ENCODE results near the gene RNF186. TPM values are rescaled to one million over a fixed set of nuclear protein-coding genes. Genes with fewer than 3 reads are reported as not detected.

RNF186 gene
- polyA plus RNA-seq, 1 of the 3 experiments (the other 2 are of a cell fraction), result not detected

DNA sequence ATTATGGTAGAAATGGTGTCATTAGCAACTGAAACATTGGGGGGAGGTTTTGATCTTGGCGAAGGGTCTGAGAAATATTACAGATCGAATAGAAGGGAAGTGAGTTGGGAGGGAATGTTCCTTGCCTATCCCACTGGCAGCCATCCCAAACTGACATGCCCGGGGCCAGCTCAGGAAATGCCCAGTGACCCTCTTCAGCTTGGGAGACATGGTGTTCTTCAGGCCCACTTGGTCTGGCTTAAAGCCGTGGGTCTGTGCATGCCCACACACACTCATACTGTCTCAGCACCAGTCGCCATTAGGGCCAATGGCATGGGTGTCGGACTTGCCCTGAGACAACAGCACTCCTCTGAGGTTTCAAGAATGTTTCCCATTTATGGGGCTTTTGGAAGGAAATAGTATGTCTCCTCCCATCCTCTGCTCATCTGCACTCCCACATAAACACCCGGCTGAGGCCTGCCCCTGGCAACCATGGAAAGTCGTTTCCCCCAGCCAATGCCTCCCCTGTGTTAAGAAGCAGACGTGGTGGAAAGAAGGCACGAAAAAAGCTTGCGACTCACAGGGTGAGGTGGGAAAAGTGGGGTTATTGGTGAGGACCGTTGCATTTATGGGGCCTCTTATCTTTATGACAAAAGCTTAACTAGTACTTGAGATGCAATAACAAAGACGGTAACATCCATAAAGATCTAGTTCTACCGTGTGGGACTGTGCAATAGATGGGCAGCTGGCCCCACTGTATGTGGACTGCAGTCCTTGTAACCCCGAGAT, 2.0 kb downstream of the RNF186 start:
- no peak overlapping the region for H3K4me2 ChIP-seq
- no peak overlapping the region for H3K4me3 ChIP-seq (ENCODE audit: low read depth in 2 of 2, low read length in 1 of 2)
- H3K79me2 ChIP-seq (ENCODE audit: insufficient read depth), result no peaks in the 10 kb centered on the region
- no peaks in the 10 kb centered on the region for H3K9me2 ChIP-seq
- H3K4me1 ChIP-seq (ENCODE audit: control insufficient read depth in 1 of 2, insufficient read depth in 2 of 2, low read depth in 1 of 2, low read length in 1 of 2), result no peaks in the 10 kb centered on the region; a peak in 1 of 4 replicates
- no peaks in the 10 kb centered on the region for H3F3A ChIP-seq (replicated peaks; ENCODE audit: insufficient read depth)
- no peaks in the 10 kb centered on the region for H3K27me3 ChIP-seq (ENCODE audit: insufficient read depth)
- no peaks in the 10 kb centered on the region for H3K36me3 ChIP-seq (replicated peaks in 1 of 2; ENCODE audit: control insufficient read depth in 1 of 2, insufficient read depth in 2 of 2, low read length in 1 of 2)
- DNase-seq, result no peak
- no peak overlapping the region for H2AFZ ChIP-seq (ENCODE audit: low read depth)
- H4K20me1 ChIP-seq (ENCODE audit: insufficient read depth), result no peaks in the 10 kb centered on the region
- TF ChIP-seq GABPA (IDR thresholded peaks at IDR 0.05; ENCODE audit: low read depth) (no peak), RFX5 (IDR thresholded peaks at IDR 0.05; ENCODE audit: low read length) (no peak), FOSL2 (IDR thresholded peaks at IDR 0.05; ENCODE audit: borderline replicate concordance, low read depth) (no peak)
- POLR2A ChIA-PET, result no interaction called here
- 70% methylated on average over 15 of the region's 15 CpGs for WGBS (ENCODE audit: low lambda C conversion rate)
- no peaks in the 10 kb centered on the region for H3K9me3 ChIP-seq
- H3K9ac ChIP-seq, result no peak overlapping the region
- H3K27ac ChIP-seq (ENCODE audit: low read depth in 2 of 2, low read length in 1 of 2), result no peak overlapping the region
- CTCF ChIA-PET, result interaction anchor here (2.8 kb wide), 1 partner anchor 97 kb away, joined by 8 read pairs; no protein-coding TSS in a partner anchor

DNA sequence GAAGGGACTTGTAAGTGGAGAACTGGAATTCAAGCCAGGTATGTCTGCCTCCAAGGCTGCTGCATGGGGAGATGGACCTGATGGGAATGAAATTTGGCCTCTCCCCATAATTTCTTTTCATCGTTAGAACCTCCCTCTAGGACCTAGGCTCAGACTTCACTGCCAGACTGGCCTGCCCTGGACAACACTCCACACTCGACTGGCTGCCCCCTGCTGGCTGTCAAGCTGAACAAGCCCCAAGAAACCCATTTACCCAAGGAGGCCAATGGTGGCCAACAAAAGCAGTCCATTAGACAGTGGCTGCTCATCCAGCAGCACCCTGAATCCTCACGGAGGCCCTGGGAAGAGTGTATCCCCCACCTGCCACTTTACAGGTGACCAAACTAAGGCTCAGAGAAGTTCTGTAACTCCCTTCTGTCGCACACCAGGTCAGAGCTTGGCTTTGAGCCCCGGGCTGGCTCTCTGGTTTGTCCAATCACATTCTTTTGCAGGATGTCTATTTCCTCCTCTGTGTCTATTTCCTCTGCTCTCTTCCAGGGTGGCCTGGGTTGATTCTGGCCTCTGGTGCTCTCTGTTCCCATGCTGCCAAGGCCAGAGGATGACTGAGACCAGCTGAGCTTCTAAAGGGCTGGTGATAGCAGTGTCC, 3.8 kb downstream of the RNF186 start:
- ChIA-PET CTCF (interaction anchor here (0.6 to 1.7 kb wide), 11 partner anchors 10 to 586 kb away, joined by 3 to 9 read pairs (median 4); no protein-coding TSS in a partner anchor), POLR2A (no interaction called here)
- Histone ChIP-seq H3K27ac (ENCODE audit: low read depth in 2 of 2, low read length in 1 of 2) (no peak overlapping the region), H3K9me2 (no peaks in the 10 kb centered on the region), H3K4me2 (no peak overlapping the region), H2AFZ (ENCODE audit: low read depth) (no peak overlapping the region), H3K9me3 (no peaks in the 10 kb centered on the region), H3K9ac (no peak overlapping the region), H3F3A (replicated peaks; ENCODE audit: insufficient read depth) (no peaks in the 10 kb centered on the region), H3K4me1 (ENCODE audit: control insufficient read depth in 1 of 2, insufficient read depth in 2 of 2, low read depth in 1 of 2, low read length in 1 of 2) (no peaks in the 10 kb centered on the region; a peak in 1 of 4 replicates), H3K79me2 (ENCODE audit: insufficient read depth) (no peaks in the 10 kb centered on the region), H3K36me3 (replicated peaks in 1 of 2; ENCODE audit: control insufficient read depth in 1 of 2, insufficient read depth in 2 of 2, low read length in 1 of 2) (no peaks in the 10 kb centered on the region), H3K4me3 (ENCODE audit: low read depth in 2 of 2, low read length in 1 of 2) (no peak overlapping the region; a peak in 1 of 4 replicates), H3K27me3 (ENCODE audit: insufficient read depth) (no peaks in the 10 kb centered on the region), H4K20me1 (ENCODE audit: insufficient read depth) (no peaks in the 10 kb centered on the region)
- no peak for TF ChIP-seq ELF1 (IDR thresholded peaks at IDR 0.05)
- TF ChIP-seq, protein P1, sequence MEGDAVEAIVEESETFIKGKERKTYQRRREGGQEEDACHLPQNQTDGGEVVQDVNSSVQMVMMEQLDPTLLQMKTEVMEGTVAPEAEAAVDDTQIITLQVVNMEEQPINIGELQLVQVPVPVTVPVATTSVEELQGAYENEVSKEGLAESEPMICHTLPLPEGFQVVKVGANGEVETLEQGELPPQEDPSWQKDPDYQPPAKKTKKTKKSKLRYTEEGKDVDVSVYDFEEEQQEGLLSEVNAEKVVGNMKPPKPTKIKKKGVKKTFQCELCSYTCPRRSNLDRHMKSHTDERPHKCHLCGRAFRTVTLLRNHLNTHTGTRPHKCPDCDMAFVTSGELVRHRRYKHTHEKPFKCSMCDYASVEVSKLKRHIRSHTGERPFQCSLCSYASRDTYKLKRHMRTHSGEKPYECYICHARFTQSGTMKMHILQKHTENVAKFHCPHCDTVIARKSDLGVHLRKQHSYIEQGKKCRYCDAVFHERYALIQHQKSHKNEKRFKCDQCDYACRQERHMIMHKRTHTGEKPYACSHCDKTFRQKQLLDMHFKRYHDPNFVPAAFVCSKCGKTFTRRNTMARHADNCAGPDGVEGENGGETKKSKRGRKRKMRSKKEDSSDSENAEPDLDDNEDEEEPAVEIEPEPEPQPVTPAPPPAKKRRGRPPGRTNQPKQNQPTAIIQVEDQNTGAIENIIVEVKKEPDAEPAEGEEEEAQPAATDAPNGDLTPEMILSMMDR (IDR thresholded peaks at IDR 0.05), result peak; percentile 61
- no peak for TF ChIP-seq EZH2phosphoT487 (IDR thresholded peaks at IDR 0.05; ENCODE audit: borderline replicate concordance, low read depth)
- TF ChIP-seq RCOR1 (IDR thresholded peaks at IDR 0.05; ENCODE audit: low read length), result no peak
- TF ChIP-seq RAD21 (IDR thresholded peaks at IDR 0.05; ENCODE audit: low read length), result peak; percentile 52
- TF ChIP-seq, protein P2, sequence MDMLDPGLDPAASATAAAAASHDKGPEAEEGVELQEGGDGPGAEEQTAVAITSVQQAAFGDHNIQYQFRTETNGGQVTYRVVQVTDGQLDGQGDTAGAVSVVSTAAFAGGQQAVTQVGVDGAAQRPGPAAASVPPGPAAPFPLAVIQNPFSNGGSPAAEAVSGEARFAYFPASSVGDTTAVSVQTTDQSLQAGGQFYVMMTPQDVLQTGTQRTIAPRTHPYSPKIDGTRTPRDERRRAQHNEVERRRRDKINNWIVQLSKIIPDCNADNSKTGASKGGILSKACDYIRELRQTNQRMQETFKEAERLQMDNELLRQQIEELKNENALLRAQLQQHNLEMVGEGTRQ (IDR thresholded peaks at IDR 0.05; ENCODE audit: borderline replicate concordance, low read depth, low read length), result no peak
- TF ChIP-seq SMC3 (IDR thresholded peaks at IDR 0.05; ENCODE audit: low read depth, low read length), result peak; percentile 74
- 60% methylated on average over 3 of the region's 5 CpGs for WGBS (ENCODE audit: low lambda C conversion rate)
- peak; percentile 61 for DNase-seq

Measured in SK-N-SH (cell line).